Tibial artery (tissue), 4 donors: Measurements from ENCODE around the gene GOLGB1.
A peak's percentile ranks its signal among the peaks of the same experiment; 100 is the strongest.

ENCODE experiments used
- DNase-seq, 2 donors: peaks; one replicate each; pipeline ENCODE4 v3.0.0-alpha.2; 2019
- H3K27ac ChIP-seq, 2 donors: fragments of 200-600 bp; sonication (generic) in 1 of 2; 1 replicate in 1 of 2; 2 replicates in 1 of 2; pipeline ENCODE4 v1.5.1; 2018 to 2019; ENCODE audit warnings: mild to moderate bottlenecking in 1 of 2
- H3K27me3 ChIP-seq, 2 donors: fragments of 200-600 bp; sonication (generic) in 1 of 2; one replicate each; pipeline versions ENCODE4 v1.5.1 to v1.6.0; 2016 to 2019
- H3K36me3 ChIP-seq, 3 donors: fragments of 200-600 bp; sonication (generic) in 2 of 3; one replicate each; pipeline ENCODE4 v1.5.1; 2016 to 2019; ENCODE audit warnings: mild to moderate bottlenecking in 2 of 3
- H3K4me1 ChIP-seq, 4 donors: fragments of 200-600 bp; sonication (generic) in 2 of 4; 1 replicate in 3 of 4; 2 replicates in 1 of 4; pipeline ENCODE4 v1.5.1; 2016 to 2019
- H3K4me3 ChIP-seq, 2 donors: fragments of 200-600 bp; sonication (generic) in 1 of 2; 1 replicate in 1 of 2; 2 replicates in 1 of 2; pipeline ENCODE4 v1.5.1; 2018 to 2019; ENCODE audit warnings: mild to moderate bottlenecking in 2 of 2
- H3K9me3 ChIP-seq, 3 donors: fragments of 200-600 bp; sonication (generic) in 1 of 3; one replicate each; pipeline ENCODE4 v1.5.1; 2016 to 2019
- CTCF ChIP-seq, 2 experiments: fragments of 200-600 bp in 1 of 2; fragments of 450-650 bp in 1 of 2; IDR thresholded peaks; one replicate each; pipeline ENCODE4 v1.5.1; 2017 to 2019; ENCODE audit warnings: antibody characterized with exemption in 2 of 2, mild to moderate bottlenecking in 1 of 2, moderate library complexity in 1 of 2
- intact Hi-C: fragments of 100-400 bp; cut with DNase I; formaldehyde crosslinking; loops from one replicate; pipeline ENCODE4 v1.15.0; 2023; ENCODE audit warnings: low total_unique reads

Gene GOLGB1

GRCh38 chr3:121662742-121663141 lies 86.8 kb downstream of the GOLGB1 start:
- intact Hi-C loops = no loop called here

GRCh38 chr3:121661376-121661775 lies 88.2 kb downstream of the GOLGB1 start:
- no peaks in the 10 kb centered on the region for H3K27me3 ChIP-seq
- intact Hi-C loops = no loop called here
- no peaks in the 10 kb centered on the region for H3K4me1 ChIP-seq
- DNase-seq = no peak
- H3K9me3 ChIP-seq = no peaks in the 10 kb centered on the region
- H3K27ac ChIP-seq = peak overlapping the region in 1 of 2 donors; percentile 32
- peaks cover 29 to 42% (median 32%) of the 10 kb centered on the region in 3 donors for H3K36me3 ChIP-seq
- TF ChIP-seq CTCF (IDR thresholded peaks at IDR 0.05) = no peak
- no peak overlapping the region for H3K4me3 ChIP-seq

More at GRCh38 chr3:121662742-121663141, 86.8 kb downstream of the GOLGB1 start:
- Histone ChIP-seq H3K27me3 (no peaks in the 10 kb centered on the region), H3K4me1 (no peaks in the 10 kb centered on the region), H3K9me3 (no peaks in the 10 kb centered on the region), H3K27ac (no peak overlapping the region), H3K4me3 (no peak overlapping the region), H3K36me3 (peaks cover 42 to 55% (median 45%) of the 10 kb centered on the region in 3 donors)
- no peak for DNase-seq
- TF ChIP-seq CTCF (IDR thresholded peaks at IDR 0.05) = no peak

GRCh38 chr3:121660356-121661171 lies 89.0 kb downstream of the GOLGB1 start, which contains the start of gene HCLS1:
Gene HCLS1, minus strand, starts transcription at chr3:121660903. Its CDS starts 2,556 bp downstream, at chr3:121658347.
- DNase-seq = peak in 1 of 2 donors; percentile 47
- intact Hi-C loops = no loop called here

GRCh38 chr3:121659586-121659985 lies 90.0 kb downstream of the GOLGB1 start:
- Histone ChIP-seq H3K4me1 (no peaks in the 10 kb centered on the region), H3K36me3 (peaks cover 11 to 24% (median 14%) of the 10 kb centered on the region in 3 donors), H3K27ac (no peak overlapping the region), H3K4me3 (peak overlapping the region; percentile 27 to 36), H3K9me3 (no peaks in the 10 kb centered on the region), H3K27me3 (no peaks in the 10 kb centered on the region)
- no peak for TF ChIP-seq CTCF (IDR thresholded peaks at IDR 0.05)
- DNase-seq = no peak
- intact Hi-C loops = loop anchor here (2.0 kb wide), 1 partner anchor 77 kb away; no protein-coding TSS in a partner anchor

More at GRCh38 chr3:121660356-121661171, 89.0 kb downstream of the GOLGB1 start, which contains the start of gene HCLS1:
- H3K27me3 ChIP-seq = no peaks in the 10 kb centered on the region
- no peaks in the 10 kb centered on the region for H3K4me1 ChIP-seq
- TF ChIP-seq CTCF (IDR thresholded peaks at IDR 0.05) = no peak
- H3K36me3 ChIP-seq = peaks cover 21 to 34% (median 23%) of the 10 kb centered on the region in 3 donors
- H3K9me3 ChIP-seq = no peaks in the 10 kb centered on the region
- peak within 1 kb of the TSS; percentile 19 to 32 for H3K27ac ChIP-seq
- peak within 1 kb of the TSS; percentile 27 to 36 for H3K4me3 ChIP-seq

GRCh38 chr3:121658716-121659435 lies 90.7 kb downstream of the GOLGB1 start:
- no peak for TF ChIP-seq CTCF (IDR thresholded peaks at IDR 0.05)
- intact Hi-C loops = loop anchor here (2.0 kb wide), 1 partner anchor 76 kb away; no protein-coding TSS in a partner anchor
- DNase-seq = no peak
- peaks cover 5 to 17% (median 7%) of the 10 kb centered on the region in 3 donors for H3K36me3 ChIP-seq
- H3K4me3 ChIP-seq = peak overlapping the region; percentile 27 to 36
- no peaks in the 10 kb centered on the region for H3K27me3 ChIP-seq
- no peak overlapping the region for H3K27ac ChIP-seq
- no peaks in the 10 kb centered on the region for H3K9me3 ChIP-seq
- no peaks in the 10 kb centered on the region for H3K4me1 ChIP-seq
